DND-41 (cell line): Measurements from ENCODE around the gene DHRS3.

ENCODE experiments used
- EZH2 ChIP-seq: IDR thresholded peaks from 3 replicates; pipeline ENCODE4 v1.6.1; 2012; ENCODE audit warnings: borderline replicate concordance, low read depth, mild to moderate bottlenecking, moderate library complexity, low read length, inconsistent platforms; ENCODE audit not compliant: severe bottlenecking
- TF ChIP-seq, protein P1 (sequence below): IDR thresholded peaks from 2 replicates; pipeline ENCODE4 v1.5.1; 2012; ENCODE audit warnings: borderline replicate concordance, low read length, moderate library complexity, mild to moderate bottlenecking; ENCODE audit not compliant: poor library complexity, severe bottlenecking; ENCODE audit errors: extremely low read depth

DNA sequence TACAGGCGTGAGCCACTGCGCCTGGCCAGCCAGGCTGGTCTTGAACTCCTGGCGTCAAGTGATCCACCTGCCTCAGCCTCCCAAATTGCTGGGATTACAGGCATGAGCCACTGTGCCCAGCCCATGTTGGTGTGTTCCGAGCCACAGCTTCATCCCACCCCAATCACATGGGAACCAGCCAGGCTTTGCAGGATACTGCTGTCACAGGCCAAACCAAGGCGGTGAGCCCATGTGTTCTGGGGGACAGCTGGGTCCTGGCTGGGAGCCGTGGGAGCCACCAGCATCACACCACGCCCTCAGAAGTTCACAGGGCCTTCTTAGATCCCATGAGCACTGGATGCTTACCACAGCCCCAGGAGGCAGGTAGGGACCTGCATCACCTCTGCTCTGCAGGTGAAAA, 56.9 kb downstream of the DHRS3 start:
- TF ChIP-seq EZH2: no peak
- TF ChIP-seq, protein P1, sequence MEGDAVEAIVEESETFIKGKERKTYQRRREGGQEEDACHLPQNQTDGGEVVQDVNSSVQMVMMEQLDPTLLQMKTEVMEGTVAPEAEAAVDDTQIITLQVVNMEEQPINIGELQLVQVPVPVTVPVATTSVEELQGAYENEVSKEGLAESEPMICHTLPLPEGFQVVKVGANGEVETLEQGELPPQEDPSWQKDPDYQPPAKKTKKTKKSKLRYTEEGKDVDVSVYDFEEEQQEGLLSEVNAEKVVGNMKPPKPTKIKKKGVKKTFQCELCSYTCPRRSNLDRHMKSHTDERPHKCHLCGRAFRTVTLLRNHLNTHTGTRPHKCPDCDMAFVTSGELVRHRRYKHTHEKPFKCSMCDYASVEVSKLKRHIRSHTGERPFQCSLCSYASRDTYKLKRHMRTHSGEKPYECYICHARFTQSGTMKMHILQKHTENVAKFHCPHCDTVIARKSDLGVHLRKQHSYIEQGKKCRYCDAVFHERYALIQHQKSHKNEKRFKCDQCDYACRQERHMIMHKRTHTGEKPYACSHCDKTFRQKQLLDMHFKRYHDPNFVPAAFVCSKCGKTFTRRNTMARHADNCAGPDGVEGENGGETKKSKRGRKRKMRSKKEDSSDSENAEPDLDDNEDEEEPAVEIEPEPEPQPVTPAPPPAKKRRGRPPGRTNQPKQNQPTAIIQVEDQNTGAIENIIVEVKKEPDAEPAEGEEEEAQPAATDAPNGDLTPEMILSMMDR: no peak
